ENCODE data around the gene PTH1R.

Gene PTH1R

DNA sequence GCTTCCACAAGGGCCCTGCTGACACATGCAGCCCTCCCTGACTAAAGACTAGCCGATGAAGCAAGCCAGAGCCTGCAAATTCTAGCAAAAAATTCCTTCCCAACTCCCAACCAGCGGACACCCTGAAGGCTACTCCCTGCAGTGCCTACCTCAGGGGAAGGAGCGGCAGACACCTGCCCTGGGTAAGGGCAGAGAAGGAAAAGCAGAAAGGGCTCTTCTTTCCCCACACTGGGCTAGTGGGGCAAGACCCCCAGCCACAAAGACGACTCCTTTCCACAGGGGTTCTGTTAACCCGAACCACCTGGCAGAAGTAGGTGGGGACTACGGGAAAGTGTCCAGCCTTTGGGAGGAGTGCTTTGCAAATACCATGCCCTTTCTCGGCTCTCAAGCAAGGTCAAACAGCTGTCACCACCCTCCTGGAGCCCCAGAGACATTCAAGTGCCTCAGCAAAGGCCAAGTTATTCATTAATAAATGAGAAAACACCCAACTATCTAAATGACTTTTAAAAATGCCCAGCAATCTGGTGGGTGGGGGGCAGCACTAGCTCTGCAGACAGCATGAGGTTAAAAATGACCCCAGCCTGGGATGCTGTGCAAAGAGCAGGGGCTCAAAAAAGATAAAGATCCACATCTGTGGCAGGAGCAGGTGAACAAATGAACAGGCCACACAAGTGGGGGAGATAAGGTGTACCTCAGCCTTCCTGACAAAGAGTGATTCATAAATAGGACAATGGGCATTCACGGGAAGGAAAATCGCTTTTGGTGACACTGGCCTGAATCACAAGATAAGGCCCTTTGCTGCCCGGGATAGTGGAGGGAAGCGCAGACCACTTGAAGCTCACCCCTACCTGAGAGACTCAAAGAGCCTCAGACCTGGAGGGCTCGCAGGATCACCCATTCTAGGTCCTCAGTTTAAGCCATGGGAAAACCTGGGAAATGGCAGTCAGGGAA, 66.0 kb downstream of the PTH1R start:
- DNase-seq (ENCODE audit: low read depth in 1 of 2, low spot score in 1 of 2), result no peak

DNA sequence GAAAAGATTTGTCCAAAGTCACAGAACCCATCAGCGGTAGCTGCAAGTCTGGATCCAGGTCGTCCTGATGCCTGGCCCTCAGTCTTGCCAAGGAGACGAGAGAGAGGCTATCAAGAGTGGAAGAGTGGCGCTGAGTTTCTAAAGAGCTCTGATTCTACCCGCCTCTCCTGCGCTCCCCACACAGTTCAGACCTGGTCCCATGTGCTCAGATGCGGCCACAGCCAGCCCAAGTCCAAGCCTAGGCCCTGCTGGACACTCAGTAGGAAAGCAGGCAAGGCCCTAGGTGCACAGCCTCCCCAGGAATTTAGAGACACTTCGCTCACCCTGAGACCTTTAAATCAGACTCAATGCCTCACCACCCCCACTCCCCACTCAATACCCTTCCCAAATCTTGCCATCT, 66.7 kb downstream of the PTH1R start:
- no peak for DNase-seq (ENCODE audit: low read depth in 1 of 2, low spot score in 1 of 2)

DNA sequence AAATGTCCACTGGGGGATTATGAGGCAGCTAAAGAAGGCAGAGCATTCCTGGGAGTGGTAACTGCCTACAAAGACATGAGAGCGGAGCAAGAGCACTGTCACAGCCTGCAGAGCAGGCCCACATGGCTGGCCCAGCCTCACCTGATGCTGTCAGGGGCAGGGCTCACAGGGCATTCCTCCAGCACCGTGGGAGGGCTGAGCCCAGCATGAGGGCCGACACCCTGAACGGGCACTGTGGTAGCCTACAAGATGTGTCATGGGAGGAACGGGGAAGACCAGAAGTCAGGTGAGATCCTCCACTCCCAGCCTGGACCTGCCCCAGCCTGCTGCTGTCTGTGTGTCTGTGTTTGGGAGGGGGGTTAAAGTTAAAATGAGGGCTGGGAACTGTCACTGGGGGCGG, 68.9 kb downstream of the PTH1R start:
- DNase-seq (ENCODE audit: low read depth in 1 of 2, low spot score in 1 of 2), result no peak

DNA sequence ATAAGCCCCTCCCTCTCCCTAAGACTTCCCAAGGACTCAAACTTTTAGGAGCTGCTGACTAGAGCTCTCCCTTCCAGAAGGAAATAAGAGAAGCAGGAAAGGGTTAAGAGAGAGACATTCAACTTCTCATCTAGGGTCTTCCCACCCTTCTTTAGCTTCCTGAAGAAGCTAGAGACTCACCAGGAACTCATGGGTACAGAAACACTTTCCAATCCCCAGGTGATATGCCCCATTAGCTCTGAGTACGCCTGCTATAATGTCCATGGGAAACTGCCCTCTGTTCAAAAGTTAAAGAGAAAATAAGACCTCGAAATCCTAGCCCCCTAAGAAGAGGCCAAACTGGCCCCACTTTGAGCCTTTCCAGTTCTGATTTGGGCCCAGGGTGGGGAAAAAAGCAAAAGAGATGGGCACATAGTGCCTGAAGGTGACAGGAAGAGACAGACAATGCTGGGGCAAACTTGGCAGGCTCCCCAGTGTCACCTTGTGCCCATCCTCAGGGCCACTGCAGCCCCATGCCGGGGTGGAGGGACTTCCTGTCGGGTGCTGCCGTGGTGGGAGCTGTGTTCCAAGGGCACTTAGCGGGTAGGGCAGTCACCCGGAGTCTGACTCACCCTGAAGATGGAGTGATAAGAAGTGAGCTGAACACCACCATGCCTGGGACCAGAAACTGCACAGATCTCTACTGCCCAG, 69.5 kb downstream of the PTH1R start:
- DNase-seq (ENCODE audit: low read depth in 1 of 2, low spot score in 1 of 2), result no peak

- DNase-seq (ENCODE audit: low read depth in 1 of 2, low spot score in 1 of 2), result no peak
Observed at GRCh38 chr3:46947546-46947901, 70.0 kb downstream of the PTH1R start.

DNA sequence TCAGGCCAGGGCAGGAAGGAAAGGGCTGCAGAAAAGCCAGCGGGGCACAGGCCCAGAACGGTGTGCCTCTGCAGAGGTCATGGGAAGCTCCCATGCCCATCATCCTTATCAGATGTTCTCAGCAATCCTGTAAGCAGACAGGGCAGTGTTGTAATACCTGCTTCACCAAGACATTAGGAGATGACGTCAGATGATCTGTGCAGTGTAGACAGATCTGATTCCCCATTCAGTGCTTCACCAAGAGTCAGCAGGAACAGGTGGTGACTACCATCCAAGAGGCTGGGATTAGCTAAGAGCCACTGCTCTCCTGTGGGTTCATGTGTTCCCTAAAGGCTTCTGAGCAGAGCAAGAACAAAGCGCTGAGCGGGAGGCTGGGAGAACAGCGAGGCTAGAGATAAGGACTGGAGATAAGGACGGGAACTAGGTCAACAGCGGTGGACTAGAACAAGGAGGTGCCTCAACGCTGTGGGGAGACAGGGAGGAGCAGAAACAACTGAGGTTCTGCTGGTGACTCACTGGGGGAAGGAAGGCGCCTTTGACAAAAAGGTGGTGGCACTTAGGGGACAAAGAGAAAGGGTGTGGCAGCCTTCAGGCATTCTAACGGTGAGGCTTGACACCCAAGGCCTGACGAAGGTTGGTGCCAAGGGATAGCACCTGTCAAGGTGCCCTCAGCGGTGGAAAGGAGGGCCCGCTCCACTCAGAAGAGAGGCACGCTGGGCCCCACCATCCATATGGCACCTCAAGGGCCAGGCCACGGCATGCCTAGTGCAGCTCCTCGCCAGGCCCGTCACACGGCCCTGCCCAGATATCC, 70.7 kb downstream of the PTH1R start:
- peak; percentile 24 to 53 for DNase-seq (ENCODE audit: low read depth in 1 of 2, low spot score in 1 of 2)

DNA sequence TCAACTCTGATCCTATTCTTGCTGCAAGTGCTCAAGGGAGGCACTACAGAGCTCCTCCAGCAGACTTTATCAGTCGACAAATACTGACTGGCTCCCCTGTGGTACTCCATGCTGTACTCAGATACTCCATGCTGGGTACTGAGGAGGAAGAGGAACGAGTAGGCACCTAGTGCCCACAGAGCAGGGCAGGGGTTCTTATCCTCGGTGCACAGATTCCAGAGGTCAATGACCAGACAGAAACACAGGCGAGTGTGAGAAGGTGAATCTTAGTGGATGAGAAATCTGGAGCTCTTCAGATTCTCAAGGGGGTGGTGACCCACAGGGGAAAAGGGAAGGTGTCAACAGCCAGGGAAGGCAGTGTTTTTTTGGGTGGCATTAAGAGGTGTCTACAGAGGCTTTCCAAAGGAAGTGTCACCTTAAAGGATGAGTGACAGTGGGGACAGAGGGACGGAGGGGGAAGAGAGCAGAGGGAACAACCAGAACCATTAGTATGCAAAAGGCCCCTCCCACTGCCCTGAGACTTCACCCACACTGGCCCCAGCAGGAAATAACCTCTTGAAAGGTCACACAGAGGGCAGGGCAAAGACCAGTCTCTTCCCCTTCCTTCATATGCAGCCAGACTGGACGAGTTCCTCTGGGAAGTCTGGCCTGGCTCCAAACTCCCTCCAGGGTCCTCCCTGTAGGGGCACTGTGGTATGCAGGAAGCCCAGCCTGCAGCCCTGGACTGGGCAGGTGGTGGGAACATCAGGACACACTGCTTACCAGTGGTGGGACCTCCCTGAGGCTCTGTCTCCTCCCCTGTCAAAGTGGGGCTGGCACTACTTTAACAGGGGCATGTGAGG, 71.5 kb downstream of the PTH1R start:
- no peak for DNase-seq (ENCODE audit: low read depth in 1 of 2, low spot score in 1 of 2)

GRCh38 chr3:46950177-46950576, 72.7 kb downstream of the PTH1R start:
- DNase-seq (ENCODE audit: low read depth in 1 of 2, low spot score in 1 of 2), result no peak

DNA sequence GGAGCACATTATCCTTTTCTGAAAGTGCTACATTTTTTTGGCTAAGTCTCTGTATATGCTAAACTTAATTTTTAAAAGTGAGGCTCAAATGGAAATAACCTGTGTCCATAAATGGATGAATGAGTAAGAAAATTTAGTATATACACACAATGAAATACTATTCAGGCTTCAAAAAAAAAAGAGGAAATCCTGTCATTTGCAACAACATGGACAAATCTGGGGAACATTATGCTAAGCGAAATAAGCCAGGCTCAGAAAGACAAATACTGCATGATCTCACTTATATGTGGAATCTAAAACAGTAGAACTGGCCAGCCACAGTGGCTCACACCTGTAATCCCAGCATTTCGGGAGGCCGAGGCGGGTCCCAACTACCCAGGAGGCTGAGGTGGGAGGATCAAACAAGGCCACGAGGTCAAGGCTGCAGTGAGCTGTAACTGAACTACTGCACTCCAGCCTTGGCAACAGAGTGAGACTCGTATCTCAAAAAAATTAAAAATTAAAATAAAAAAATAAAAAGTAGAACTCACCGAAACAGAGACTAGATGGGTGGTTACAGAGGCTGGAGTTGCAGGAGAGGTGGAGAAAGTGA, 73.2 kb downstream of the PTH1R start:
- no peak for DNase-seq (ENCODE audit: low read depth in 1 of 2, low spot score in 1 of 2)

DNA sequence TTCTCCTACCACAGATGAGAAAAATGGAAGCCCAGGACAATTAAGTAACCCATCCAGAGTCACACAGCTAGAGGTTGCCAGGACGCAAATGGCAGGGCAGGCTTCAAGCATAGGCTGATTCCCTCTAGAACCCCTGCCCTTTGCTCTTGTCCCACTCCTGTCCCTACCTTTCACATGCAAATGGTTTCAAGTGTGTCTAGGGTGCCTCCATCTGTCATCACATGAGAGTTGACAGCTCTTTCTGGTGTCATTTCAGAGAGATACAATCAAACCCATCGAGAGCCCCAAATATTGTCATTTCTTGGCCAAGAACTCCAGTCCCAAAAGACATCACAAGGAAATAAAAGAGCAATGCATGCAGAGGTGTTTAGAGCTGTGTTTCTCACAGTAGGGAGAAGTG, 75.3 kb downstream of the PTH1R start:
- no peak for DNase-seq (ENCODE audit: low read depth in 1 of 2, low spot score in 1 of 2)

Measured in activated CD4-positive, alpha-beta T cell treated with anti-CD3 and anti-CD28 coated beads, Interleukin-2, amount 50 U/mL, for 24 hours (primary cell).